Measurements from ENCODE around the gene DAB1. TPM values are rescaled to one million over a fixed set of nuclear protein-coding genes. Genes with fewer than 3 reads are reported as not detected.

DAB1 gene
- total RNA-seq, 3 donors from 2014 or later (not counting 1 experiment from before 2014, with no cell fraction given), result 0.41 TPM; not detected in 2

DNA sequence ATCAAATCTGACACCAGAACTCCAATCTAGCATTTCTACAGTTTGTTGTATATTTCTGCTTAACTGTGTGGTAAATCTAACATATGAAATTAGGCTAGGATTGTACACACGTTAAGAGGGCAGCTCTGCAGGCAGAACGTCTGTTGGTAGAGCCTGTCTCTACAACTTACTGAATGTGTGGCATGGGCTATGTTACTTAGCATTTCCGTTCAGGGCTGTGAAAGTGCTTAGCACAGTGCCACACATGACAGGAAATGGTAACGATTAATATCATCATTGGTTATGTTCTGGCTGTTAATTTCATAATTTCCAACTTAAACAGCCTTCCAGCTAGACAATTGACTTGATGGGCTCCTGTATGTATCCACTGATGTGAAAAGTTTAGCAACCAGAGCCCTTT, 448.4 kb downstream of the DAB1 start:
- Mint-ChIP-seq H3K27me3 (ENCODE audit: low read depth in 2 of 2) (no peaks in the 10 kb centered on the region), H3K4me3 (peak overlapping the region; percentile 21), H3K4me1 (peaks cover 22 to 25% of the 10 kb centered on the region in 2 donors), H3K36me3 (no peaks in the 10 kb centered on the region), H3K9me3 (no peaks in the 10 kb centered on the region), H3K27ac (peak overlapping the region; percentile 73 to 85)
- peak in 1 of 2 donors; percentile 11 for DNase-seq
- peaks cover 17% of the 10 kb centered on the region for H3K4me1 ChIP-seq (ENCODE audit: control insufficient read depth, insufficient read depth, low read length)
- 60% methylated on average over 3 of the region's 4 CpGs for WGBS (ENCODE audit: insufficient coverage)
- H3K9me3 ChIP-seq (ENCODE audit: control insufficient read depth, insufficient read depth, low read length), result no peaks in the 10 kb centered on the region
- TF ChIP-seq, protein P1, sequence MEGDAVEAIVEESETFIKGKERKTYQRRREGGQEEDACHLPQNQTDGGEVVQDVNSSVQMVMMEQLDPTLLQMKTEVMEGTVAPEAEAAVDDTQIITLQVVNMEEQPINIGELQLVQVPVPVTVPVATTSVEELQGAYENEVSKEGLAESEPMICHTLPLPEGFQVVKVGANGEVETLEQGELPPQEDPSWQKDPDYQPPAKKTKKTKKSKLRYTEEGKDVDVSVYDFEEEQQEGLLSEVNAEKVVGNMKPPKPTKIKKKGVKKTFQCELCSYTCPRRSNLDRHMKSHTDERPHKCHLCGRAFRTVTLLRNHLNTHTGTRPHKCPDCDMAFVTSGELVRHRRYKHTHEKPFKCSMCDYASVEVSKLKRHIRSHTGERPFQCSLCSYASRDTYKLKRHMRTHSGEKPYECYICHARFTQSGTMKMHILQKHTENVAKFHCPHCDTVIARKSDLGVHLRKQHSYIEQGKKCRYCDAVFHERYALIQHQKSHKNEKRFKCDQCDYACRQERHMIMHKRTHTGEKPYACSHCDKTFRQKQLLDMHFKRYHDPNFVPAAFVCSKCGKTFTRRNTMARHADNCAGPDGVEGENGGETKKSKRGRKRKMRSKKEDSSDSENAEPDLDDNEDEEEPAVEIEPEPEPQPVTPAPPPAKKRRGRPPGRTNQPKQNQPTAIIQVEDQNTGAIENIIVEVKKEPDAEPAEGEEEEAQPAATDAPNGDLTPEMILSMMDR (IDR thresholded peaks at IDR 0.05), result no peak
- ATAC-seq, result peak; percentile 65 to 93 (median 78)
- H3K4me3 ChIP-seq (ENCODE audit: low read length), result no peak overlapping the region
- no peaks in the 10 kb centered on the region for H3K27me3 ChIP-seq (ENCODE audit: control insufficient read depth, insufficient read depth, low read length)
- peak overlapping the region; percentile 60 for H3K27ac ChIP-seq (ENCODE audit: low read length)
- intact Hi-C loops (cut with micrococcal nuclease), result no loop called here
- no peaks in the 10 kb centered on the region for H3K36me3 ChIP-seq (ENCODE audit: control insufficient read depth, insufficient read depth, low read length)

DNA sequence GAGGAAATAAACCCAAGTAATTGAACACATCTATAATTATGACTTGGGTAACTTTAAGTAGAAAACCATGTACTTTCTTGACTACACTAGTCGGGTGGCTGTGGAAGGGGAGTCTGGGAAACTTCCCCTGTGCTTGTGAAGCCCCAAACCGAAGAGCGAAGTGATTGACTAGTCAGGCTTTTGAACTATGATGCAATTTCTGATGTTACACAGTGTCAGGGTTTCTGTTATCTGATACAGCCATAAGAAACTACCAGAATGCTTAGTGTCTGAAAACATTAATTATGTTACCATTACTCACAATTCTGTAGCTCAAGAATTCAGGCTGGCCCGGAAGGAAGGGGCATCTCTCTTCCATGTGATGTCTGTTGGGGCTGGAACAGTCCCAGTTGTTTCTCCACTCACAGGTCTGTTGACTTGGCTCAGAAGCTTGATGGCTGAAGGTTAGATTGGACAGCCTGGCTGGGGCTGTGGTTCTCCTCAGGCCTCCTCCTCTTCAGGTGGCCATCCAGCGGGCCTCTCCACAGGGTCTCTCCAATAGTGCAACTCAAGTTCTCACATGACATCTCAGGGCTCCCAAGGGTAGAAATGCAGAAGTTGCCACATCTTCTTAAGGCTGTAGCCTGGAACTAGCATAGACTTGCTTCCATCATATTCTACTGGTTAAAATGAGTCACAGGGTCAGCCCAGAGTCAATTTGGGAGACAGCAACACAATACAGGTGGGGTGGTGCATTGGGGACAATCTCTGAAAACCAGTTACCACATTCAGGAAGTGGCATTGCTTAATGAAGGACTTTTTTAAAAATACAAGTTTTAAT, 449.7 kb downstream of the DAB1 start:
- WGBS (ENCODE audit: insufficient coverage), result 90% methylated on average over 5 of the region's 5 CpGs
- peak overlapping the region; percentile 22 for H3K4me3 Mint-ChIP-seq
- no peaks in the 10 kb centered on the region for H3K27me3 ChIP-seq (ENCODE audit: control insufficient read depth, insufficient read depth, low read length)
- peak overlapping the region; percentile 39 for H3K27ac ChIP-seq (ENCODE audit: low read length)
- H3K27ac Mint-ChIP-seq, result peak overlapping the region; percentile 73 to 85
- intact Hi-C loops (cut with micrococcal nuclease), result no loop called here
- H3K4me1 ChIP-seq (ENCODE audit: control insufficient read depth, insufficient read depth, low read length), result peaks cover 17% of the 10 kb centered on the region
- H3K4me3 ChIP-seq (ENCODE audit: low read length), result no peak overlapping the region
- no peaks in the 10 kb centered on the region for H3K9me3 Mint-ChIP-seq
- H3K9me3 ChIP-seq (ENCODE audit: control insufficient read depth, insufficient read depth, low read length), result no peaks in the 10 kb centered on the region
- TF ChIP-seq, protein P1 (IDR thresholded peaks at IDR 0.05), result no peak
- H3K36me3 ChIP-seq (ENCODE audit: control insufficient read depth, insufficient read depth, low read length), result no peaks in the 10 kb centered on the region
- ATAC-seq, result peak in 1 of 3 donors; percentile 55
- H3K27me3 Mint-ChIP-seq (ENCODE audit: low read depth in 2 of 2), result no peaks in the 10 kb centered on the region
- peaks cover 22 to 25% of the 10 kb centered on the region in 2 donors for H3K4me1 Mint-ChIP-seq
- DNase-seq, result no peak
- no peaks in the 10 kb centered on the region for H3K36me3 Mint-ChIP-seq

DNA sequence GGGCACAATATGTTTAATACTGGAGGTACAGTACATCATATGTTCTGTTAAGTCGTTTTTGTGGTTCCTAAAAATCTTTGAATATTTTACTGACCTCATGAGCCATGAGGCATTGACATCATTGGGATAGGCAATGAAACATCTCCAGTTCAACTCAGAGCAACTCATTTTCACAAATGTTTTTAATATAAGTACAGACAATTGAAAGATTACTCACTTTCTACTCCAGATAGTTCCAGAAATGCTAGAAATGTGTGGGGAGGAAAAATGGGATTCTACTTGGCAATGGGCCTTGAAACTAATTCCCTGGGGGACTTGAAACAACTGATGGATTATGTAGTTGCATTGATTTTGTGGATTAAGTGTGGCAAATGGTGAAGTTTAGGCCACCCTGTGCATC, 450.9 kb downstream of the DAB1 start:
- H3K9me3 ChIP-seq (ENCODE audit: control insufficient read depth, insufficient read depth, low read length), result no peaks in the 10 kb centered on the region
- Mint-ChIP-seq H3K27me3 (ENCODE audit: low read depth in 2 of 2) (peaks cover 0 to 2% of the 10 kb centered on the region in 2 donors), H3K36me3 (no peaks in the 10 kb centered on the region), H3K4me3 (no peak overlapping the region), H3K4me1 (peaks cover 22 to 35% of the 10 kb centered on the region in 2 donors), H3K27ac (no peak overlapping the region), H3K9me3 (no peaks in the 10 kb centered on the region)
- ATAC-seq (no peak), DNase-seq (no peak)
- H3K36me3 ChIP-seq (ENCODE audit: control insufficient read depth, insufficient read depth, low read length), result no peaks in the 10 kb centered on the region
- WGBS (ENCODE audit: insufficient coverage), result 92% methylated on average over 1 of the region's 1 CpG
- H3K4me1 ChIP-seq (ENCODE audit: control insufficient read depth, insufficient read depth, low read length), result peaks cover 17% of the 10 kb centered on the region
- H3K4me3 ChIP-seq (ENCODE audit: low read length), result no peak overlapping the region
- H3K27me3 ChIP-seq (ENCODE audit: control insufficient read depth, insufficient read depth, low read length), result no peaks in the 10 kb centered on the region
- TF ChIP-seq, protein P1 (IDR thresholded peaks at IDR 0.05), result no peak
- H3K27ac ChIP-seq (ENCODE audit: low read length), result no peak overlapping the region
- intact Hi-C loops (cut with micrococcal nuclease), result no loop called here

Measured in natural killer cell (primary cell).